Astrocyte (in vitro differentiated cells and primary cell): ENCODE results near the gene NOD1. TPM values are rescaled to one million over a fixed set of nuclear protein-coding genes. Genes with fewer than 3 reads are reported as not detected.

Experiments
- DNase-seq: peaks from one replicate; pipeline ENCODE4 v3.0.0-alpha.2; 2010; ENCODE audit warnings: low read depth
- FAIRE-seq: peaks from 2 replicates; lab custom pipeline; 2011; peaks lifted over from hg19 to GRCh38; lab: Jason Lieb, UNC
- H2AFZ ChIP-seq: 2 replicates; pipeline ENCODE4 v1.6.0; 2012; ENCODE audit warnings: low read depth, low read length, inconsistent platforms
- H3K27ac ChIP-seq: 2 replicates; pipeline ENCODE4 v1.5.1; 2011; ENCODE audit warnings: low read depth, low read length, inconsistent platforms
- H3K27me3 ChIP-seq: 2 replicates; pipeline ENCODE4 v1.6.0; 2011; ENCODE audit warnings: low read length, inconsistent platforms; ENCODE audit not compliant: insufficient read depth
- H3K36me3 ChIP-seq: 2 replicates; pipeline ENCODE4 v1.5.1; 2011; ENCODE audit warnings: low read length, inconsistent platforms; ENCODE audit not compliant: insufficient read depth
- H3K4me1 ChIP-seq: 2 replicates; pipeline ENCODE4 v1.5.1; 2011; ENCODE audit warnings: low read length, inconsistent platforms; ENCODE audit not compliant: insufficient read depth
- H3K4me2 ChIP-seq: 2 replicates; pipeline ENCODE4 v1.6.0; 2012; ENCODE audit warnings: low read length, inconsistent platforms
- H3K4me3 ChIP-seq: 2 replicates; pipeline ENCODE4 v1.5.1; 2011; ENCODE audit warnings: low read depth, mild to moderate bottlenecking, low read length, inconsistent platforms; ENCODE audit not compliant: insufficient read depth
- H3K79me2 ChIP-seq: 2 replicates; pipeline ENCODE4 v1.6.0; 2012; ENCODE audit warnings: mild to moderate bottlenecking, low read length, inconsistent platforms; ENCODE audit not compliant: insufficient read depth
- H3K9ac ChIP-seq: 2 replicates; pipeline ENCODE4 v1.6.0; 2012; ENCODE audit warnings: mild to moderate bottlenecking, low read length, inconsistent platforms
- H3K9me3 ChIP-seq: 2 replicates; pipeline ENCODE4 v1.5.1; 2012; ENCODE audit warnings: low read depth, mild to moderate bottlenecking, low read length, inconsistent platforms; ENCODE audit not compliant: insufficient read depth
- H4K20me1 ChIP-seq: 2 replicates; pipeline ENCODE4 v1.6.0; 2012; ENCODE audit warnings: low read length, inconsistent platforms; ENCODE audit not compliant: insufficient read depth
- H3K27ac Mint-ChIP-seq: one replicate; pipeline ENCODE4 v1.8.0; 2021; ENCODE audit warnings: mild to moderate bottlenecking, mixed read lengths; ENCODE audit not compliant: unreplicated experiment
- H3K27me3 Mint-ChIP-seq: one replicate; pipeline ENCODE4 v1.8.0; 2021; ENCODE audit warnings: low read depth, mixed read lengths; ENCODE audit not compliant: unreplicated experiment
- H3K36me3 Mint-ChIP-seq: one replicate; pipeline ENCODE4 v1.8.0; 2021; ENCODE audit warnings: low read depth, mixed read lengths; ENCODE audit not compliant: unreplicated experiment
- H3K4me1 Mint-ChIP-seq: one replicate; pipeline ENCODE4 v1.8.0; 2021; ENCODE audit warnings: low read depth, mixed read lengths; ENCODE audit not compliant: unreplicated experiment
- H3K4me3 Mint-ChIP-seq: one replicate; pipeline ENCODE4 v1.8.0; 2021; ENCODE audit warnings: mild to moderate bottlenecking, moderate library complexity, mixed read lengths; ENCODE audit not compliant: unreplicated experiment
- H3K9me3 Mint-ChIP-seq: one replicate; pipeline ENCODE4 v1.8.0; 2021; ENCODE audit warnings: mild to moderate bottlenecking, mixed read lengths; ENCODE audit not compliant: unreplicated experiment
- EZH2 ChIP-seq: IDR thresholded peaks from 2 replicates; pipeline ENCODE4 v1.6.1; 2012; ENCODE audit warnings: mild to moderate bottlenecking, low read length, inconsistent platforms; ENCODE audit not compliant: insufficient read depth
- total RNA-seq: library from RNA; stranded (reverse); gene quantifications from 2 replicates; pipeline ENCODE4 v1.2.1, GENCODE V29; 2021
- TF ChIP-seq, protein P1 (sequence below): IDR thresholded peaks from 2 replicates; pipeline ENCODE4 v1.5.1; 2011; ENCODE audit warnings: low read depth, mild to moderate bottlenecking, inconsistent platforms, low read length, moderate library complexity; ENCODE audit not compliant: insufficient read depth

The NOD1 gene
- total RNA-seq, 1 donor from 2014 or later, result 9.7 TPM

DNA sequence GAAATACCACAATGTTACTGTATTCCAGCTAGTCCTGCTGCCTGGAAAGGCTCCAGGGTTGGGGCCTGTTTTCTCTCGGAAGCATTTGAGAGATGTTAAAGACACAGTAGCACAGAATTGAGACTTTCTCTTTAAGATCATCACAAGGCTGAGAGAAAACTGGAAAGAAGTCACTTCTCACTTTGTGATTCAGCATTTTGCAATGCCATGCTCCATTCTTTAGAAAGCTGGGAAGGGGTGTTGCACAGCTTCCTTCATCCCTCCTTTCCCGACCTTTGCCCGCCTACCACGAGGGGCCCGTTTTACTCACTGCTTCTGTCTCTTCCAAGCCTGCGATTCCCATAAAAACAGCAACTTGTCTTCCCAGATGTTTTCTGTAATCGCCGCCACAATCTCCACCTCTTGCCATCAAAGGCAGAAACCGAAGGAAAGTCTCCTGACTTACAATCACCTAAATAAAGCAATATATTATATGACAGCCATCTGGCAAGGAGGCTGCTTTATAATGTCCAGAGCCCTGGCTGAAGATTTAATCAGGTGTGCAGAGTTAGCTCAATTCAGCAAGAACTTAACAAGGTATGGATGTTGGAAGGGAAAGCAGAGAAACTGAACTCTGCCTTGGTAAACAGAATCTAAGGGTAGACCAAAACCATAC, 18.9 kb downstream of the NOD1 start:
- TF ChIP-seq EZH2, result no peak
- TF ChIP-seq, protein P1, sequence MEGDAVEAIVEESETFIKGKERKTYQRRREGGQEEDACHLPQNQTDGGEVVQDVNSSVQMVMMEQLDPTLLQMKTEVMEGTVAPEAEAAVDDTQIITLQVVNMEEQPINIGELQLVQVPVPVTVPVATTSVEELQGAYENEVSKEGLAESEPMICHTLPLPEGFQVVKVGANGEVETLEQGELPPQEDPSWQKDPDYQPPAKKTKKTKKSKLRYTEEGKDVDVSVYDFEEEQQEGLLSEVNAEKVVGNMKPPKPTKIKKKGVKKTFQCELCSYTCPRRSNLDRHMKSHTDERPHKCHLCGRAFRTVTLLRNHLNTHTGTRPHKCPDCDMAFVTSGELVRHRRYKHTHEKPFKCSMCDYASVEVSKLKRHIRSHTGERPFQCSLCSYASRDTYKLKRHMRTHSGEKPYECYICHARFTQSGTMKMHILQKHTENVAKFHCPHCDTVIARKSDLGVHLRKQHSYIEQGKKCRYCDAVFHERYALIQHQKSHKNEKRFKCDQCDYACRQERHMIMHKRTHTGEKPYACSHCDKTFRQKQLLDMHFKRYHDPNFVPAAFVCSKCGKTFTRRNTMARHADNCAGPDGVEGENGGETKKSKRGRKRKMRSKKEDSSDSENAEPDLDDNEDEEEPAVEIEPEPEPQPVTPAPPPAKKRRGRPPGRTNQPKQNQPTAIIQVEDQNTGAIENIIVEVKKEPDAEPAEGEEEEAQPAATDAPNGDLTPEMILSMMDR, result no peak
- peak overlapping the region; percentile 69 for H3K4me2 ChIP-seq

DNA sequence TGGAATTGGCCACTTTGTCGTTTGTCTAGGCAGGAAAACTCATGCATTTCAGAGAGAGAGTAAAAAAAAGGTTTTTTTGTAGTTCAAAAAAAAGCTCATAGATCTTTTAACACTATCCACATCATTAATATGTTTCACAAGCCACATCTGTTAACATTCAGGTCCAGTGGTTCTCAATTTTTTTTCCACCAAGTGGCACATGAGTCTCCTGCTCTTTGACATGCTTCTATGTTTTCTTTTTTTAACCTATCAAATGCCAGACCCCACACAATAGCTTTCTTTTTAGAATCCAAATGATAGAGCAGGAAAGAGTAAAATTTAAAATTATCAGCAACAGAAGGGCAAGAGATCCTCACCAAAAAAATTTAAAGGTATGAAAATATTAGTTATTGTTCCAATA, 20.3 kb downstream of the NOD1 start:
- no peak for FAIRE-seq
- H4K20me1 ChIP-seq, result no peaks in the 10 kb centered on the region
- Mint-ChIP-seq H3K27me3 (no peaks in the 10 kb centered on the region), H3K36me3 (peaks cover 17% of the 10 kb centered on the region), H3K9me3 (no peaks in the 10 kb centered on the region), H3K27ac (peak overlapping the region; percentile 63), H3K4me1 (peaks cover 27% of the 10 kb centered on the region), H3K4me3 (no peak overlapping the region)
- H3K27me3 ChIP-seq, result no peaks in the 10 kb centered on the region
- H3K27ac ChIP-seq, result no peak overlapping the region
- no peak overlapping the region for H3K4me2 ChIP-seq
- no peaks in the 10 kb centered on the region for H3K79me2 ChIP-seq
- no peak overlapping the region for H3K4me3 ChIP-seq
- no peaks in the 10 kb centered on the region for H3K9me3 ChIP-seq
- peaks cover 3% of the 10 kb centered on the region for H3K36me3 ChIP-seq
- no peak for DNase-seq
- peaks cover 16% of the 10 kb centered on the region for H3K4me1 ChIP-seq
- TF ChIP-seq, protein P1, result no peak
- no peak for TF ChIP-seq EZH2
- H2AFZ ChIP-seq, result no peak overlapping the region
- H3K9ac ChIP-seq, result no peak overlapping the region

More for the DNA sequence above, 18.9 kb downstream of the NOD1 start:
- peaks cover 3% of the 10 kb centered on the region for H3K79me2 ChIP-seq
- no peaks in the 10 kb centered on the region for H4K20me1 ChIP-seq
- Mint-ChIP-seq H3K4me1 (peaks cover 36% of the 10 kb centered on the region), H3K9me3 (no peaks in the 10 kb centered on the region), H3K27ac (peak overlapping the region; percentile 63), H3K36me3 (peaks cover 6% of the 10 kb centered on the region), H3K4me3 (peak overlapping the region; percentile 52), H3K27me3 (no peaks in the 10 kb centered on the region)
- H3K9me3 ChIP-seq, result no peaks in the 10 kb centered on the region
- peak; percentile 97 for DNase-seq
- peak overlapping the region; percentile 14 for H2AFZ ChIP-seq
- peaks cover 16% of the 10 kb centered on the region for H3K4me1 ChIP-seq
- peak overlapping the region; percentile 69 for H3K27ac ChIP-seq
- peak; percentile 74 for FAIRE-seq
- H3K27me3 ChIP-seq, result no peaks in the 10 kb centered on the region
- peaks cover under 1% of the 10 kb centered on the region for H3K36me3 ChIP-seq
- peak overlapping the region; percentile 56 for H3K9ac ChIP-seq
- no peak overlapping the region for H3K4me3 ChIP-seq

DNA sequence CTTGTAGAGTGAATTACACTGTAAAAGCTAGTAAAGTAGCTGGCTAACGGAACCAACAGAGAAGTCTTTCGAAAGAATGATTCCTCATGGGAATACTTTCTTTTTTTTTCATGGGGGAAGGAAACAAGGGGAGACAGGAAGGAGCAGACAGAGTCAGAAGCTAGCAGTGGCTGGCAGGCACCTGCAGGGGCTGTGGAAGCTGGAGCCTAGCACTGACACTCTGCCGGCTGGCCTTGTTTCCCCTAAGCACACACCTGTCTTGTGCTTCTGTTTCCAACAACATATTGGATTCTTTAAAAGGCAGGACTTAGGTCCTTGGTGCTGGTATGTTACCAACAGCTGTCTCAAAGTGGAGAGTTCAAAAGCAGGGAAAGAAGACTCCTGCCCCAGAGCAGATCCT, 24.7 kb downstream of the NOD1 start:
- H3K4me2 ChIP-seq, result no peak overlapping the region
- TF ChIP-seq EZH2, result no peak
- TF ChIP-seq, protein P1, result no peak
- no peaks in the 10 kb centered on the region for H3K27me3 ChIP-seq
- peaks cover under 1% of the 10 kb centered on the region for H3K4me1 ChIP-seq
- no peak overlapping the region for H3K4me3 ChIP-seq
- H3K9me3 ChIP-seq, result no peaks in the 10 kb centered on the region
- FAIRE-seq (no peak), DNase-seq (no peak)
- no peak overlapping the region for H3K27ac ChIP-seq
- no peaks in the 10 kb centered on the region for H3K79me2 ChIP-seq
- H3K9ac ChIP-seq, result no peak overlapping the region
- H2AFZ ChIP-seq, result no peak overlapping the region
- Mint-ChIP-seq H3K4me1 (peaks cover 7% of the 10 kb centered on the region), H3K9me3 (no peaks in the 10 kb centered on the region), H3K27me3 (no peaks in the 10 kb centered on the region), H3K36me3 (peaks cover 29% of the 10 kb centered on the region), H3K4me3 (no peak overlapping the region), H3K27ac (no peak overlapping the region)
- H4K20me1 ChIP-seq, result no peaks in the 10 kb centered on the region
- peaks cover 3% of the 10 kb centered on the region for H3K36me3 ChIP-seq
